ENCODE measurements around the gene HNMT.
"Not testable (repeated sequence)": the region's sequence is repeated elsewhere in the genome, so short reads cannot be mapped to it uniquely, and the experiment has no call there.

The HNMT gene

DNA sequence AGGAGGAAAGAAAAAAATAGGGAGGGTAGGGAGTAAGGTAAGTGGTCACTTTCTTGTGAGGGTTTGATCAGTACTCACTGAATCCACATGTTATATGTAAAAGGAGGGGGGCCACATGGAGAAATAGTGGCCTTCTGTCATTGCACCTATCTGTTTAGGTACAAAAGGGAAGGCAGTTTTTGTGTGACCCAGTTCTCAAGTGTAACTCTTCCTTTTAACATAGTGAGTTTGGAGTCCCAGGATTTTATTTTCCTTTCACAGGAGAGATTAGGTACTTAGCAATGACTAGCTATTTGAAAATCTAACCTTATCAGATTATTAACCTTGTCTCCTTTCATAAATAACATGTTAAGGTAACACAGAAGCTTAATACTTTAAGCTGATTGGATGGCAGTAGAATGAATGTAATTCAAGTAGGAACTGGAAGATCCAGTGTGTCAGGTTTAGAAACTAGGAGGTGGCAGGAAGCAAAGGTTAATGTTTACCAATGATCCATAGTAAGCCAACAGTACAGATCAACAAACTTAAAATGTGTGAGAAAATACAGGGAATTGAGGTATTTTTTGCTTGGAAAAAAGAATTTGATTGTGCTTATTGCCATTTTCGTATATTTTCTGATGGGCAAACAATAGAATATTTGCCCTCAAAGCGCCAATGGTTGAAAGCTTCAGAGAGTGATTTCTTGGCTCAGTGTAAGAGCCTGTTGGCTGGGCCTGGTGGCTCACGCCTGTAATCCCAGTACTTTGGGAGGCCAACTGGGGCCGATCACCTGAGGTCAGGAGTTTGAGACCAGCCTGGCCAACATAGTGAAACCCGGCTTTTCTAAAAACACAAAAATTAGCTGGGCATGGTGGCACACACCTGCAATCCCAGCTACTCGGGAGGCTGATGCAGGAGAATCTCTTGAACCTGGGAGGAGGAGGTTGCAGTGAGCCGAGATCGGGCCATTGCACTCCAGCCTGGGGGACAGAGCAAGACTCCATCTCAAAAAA, 11.3 kb downstream of the HNMT start:
- DNase-seq (ENCODE audit: low read depth in 2 of 2): no peak

DNA sequence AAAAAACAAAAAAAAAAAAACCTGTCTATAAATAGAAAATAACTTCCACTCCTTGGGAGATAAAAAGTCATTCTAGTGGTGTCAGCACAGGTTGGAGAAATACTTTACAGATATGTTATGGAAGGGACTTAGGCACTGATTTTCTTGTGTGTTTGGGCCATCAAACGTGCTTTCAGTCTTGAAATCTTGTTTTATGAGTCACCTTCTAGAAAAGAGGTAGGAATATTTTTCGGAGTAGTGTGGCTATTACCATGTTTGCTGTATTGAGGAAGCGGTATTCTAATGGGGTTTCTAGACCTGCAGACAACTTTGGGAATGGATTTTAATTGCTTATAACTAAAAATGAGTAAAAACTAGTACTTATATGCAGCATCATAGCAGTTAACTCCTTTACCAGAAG, 12.0 kb downstream of the HNMT start:
- DNase-seq (ENCODE audit: low read depth in 2 of 2): no peak

DNA sequence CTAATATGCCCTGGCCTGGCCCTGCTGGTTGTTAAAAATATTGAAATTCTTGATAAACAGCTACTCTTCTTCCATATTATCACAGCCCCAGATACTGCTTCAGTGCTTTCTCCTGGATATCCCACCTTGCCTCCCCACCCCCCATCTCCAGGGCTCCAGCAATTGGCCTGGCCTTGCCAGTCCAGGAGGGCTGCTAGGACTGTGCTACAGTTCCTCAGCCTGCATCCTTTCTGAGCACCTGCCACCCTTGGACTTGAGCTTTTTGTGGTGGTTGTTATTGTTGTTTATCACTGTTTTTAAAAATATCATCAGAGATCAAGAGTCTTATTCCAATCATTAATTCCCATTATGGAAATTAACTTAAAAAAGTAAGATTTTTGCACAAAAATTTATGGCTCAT, 13.5 kb downstream of the HNMT start:
- DNase-seq (ENCODE audit: low read depth in 2 of 2): no peak

DNA sequence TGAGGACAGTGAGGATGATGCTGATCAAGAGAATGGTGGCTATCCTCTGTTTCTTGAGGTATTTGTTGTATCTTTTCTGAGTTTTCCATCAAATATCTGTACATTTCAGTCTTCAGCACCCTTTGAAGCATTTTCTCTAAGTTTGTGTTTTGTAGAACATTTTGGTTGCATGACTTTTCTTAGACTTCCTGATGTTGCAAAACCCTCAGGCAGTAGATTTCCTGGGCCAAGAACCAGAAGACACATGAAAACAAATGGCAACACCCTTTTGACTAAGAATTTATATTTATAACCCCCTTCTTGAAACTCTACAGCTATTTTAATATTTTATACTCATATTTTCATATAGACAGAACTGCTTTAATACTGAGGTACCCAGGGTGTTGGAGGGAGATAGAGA, 16.2 kb downstream of the HNMT start:
- no peak for DNase-seq (ENCODE audit: low read depth in 2 of 2)

GRCh38 chr2:137981112-137981656, 16.9 kb downstream of the HNMT start:
- no peak for DNase-seq (ENCODE audit: low read depth in 2 of 2)

GRCh38 chr2:137983581-137983980, 19.3 kb downstream of the HNMT start:
- no peak for DNase-seq (ENCODE audit: low read depth in 2 of 2)

- DNase-seq (ENCODE audit: low read depth in 2 of 2): no peak
Observed at GRCh38 chr2:137986268-137986667, 22.0 kb downstream of the HNMT start.

DNA sequence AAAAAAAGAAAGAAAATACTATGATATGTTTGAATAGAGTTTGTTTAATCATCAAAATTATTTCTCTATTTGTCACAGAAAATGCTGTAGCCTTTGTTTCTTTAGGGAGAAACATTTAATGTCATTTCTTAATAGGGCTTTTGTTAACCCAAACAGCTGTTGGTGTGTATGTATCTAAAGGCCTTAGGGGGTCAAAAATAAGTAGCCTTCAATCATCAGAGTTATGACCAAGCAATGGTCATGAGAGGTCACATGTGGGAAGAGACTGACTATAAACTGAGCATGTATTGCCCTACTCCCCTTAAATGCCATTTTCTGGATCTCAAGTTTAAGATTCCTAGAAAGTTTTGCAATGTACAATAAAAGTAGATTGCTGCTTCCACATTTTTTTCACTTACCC, 22.7 kb downstream of the HNMT start:
- DNase-seq (ENCODE audit: low read depth in 2 of 2): no peak

GRCh38 chr2:137991078-137991477, 26.8 kb downstream of the HNMT start:
- DNase-seq (ENCODE audit: low read depth in 2 of 2): no peak

- no peak for DNase-seq (ENCODE audit: low read depth in 2 of 2)
Observed at GRCh38 chr2:137992039-137992646, 27.9 kb downstream of the HNMT start.

DNA sequence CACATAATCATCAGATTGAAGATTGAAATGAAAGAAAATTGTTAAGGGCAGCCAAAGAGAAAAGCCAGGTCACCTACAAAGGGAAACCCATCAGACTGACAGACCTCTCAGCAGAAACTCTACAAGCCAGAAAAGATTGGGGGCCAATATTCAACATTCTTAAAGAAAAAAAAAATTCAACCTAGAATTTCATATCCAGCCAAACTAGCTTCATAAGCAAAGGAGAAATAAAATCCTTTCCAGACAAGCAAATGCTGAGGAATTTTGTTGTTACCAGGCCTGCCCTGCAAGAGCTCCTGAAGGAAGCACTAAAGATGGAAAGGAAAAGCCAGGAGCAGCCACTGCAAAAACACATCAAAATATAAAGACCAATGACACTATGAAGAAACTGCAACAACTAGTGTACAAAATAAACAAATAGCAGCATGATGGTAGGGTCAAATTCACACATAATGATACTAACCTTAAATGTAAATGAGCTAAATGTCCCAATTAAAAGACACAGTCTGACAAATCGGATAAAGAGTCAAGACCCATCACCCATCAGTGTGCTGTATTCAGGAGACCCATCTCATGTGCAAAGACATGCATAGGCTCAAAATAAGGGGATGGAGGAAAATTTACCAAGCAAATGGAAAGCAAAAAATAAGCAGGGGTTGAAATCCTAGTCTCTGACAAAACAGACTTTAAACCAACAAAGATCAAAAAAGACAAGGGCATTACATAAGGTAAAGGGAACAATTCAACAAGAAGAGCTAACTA, 29.6 kb downstream of the HNMT start:
- not testable (repeated sequence) for DNase-seq (ENCODE audit: low read depth in 2 of 2)

DNA sequence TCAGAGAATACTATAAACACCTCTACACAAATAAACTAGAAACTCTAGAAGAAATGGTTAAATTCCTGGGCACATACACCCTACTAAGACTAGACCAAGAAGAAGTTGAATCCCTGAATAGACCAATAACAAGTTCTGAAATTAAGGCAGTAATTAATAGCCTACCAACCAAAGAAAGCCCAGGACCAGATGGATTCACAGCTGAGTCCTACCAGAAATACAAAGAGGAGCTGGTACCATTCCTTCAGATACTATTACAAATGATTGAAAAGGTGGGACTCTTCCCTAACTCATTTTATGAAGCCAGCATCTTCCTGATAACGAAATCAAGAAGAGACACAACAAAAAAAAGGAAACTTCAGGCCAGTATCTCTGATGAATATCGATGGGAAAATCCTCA, 31.1 kb downstream of the HNMT start:
- DNase-seq (ENCODE audit: low read depth in 2 of 2): not testable (repeated sequence)

GRCh38 chr2:137996158-137996557, 31.9 kb downstream of the HNMT start:
- not testable (repeated sequence) for DNase-seq (ENCODE audit: low read depth in 2 of 2)

DNA sequence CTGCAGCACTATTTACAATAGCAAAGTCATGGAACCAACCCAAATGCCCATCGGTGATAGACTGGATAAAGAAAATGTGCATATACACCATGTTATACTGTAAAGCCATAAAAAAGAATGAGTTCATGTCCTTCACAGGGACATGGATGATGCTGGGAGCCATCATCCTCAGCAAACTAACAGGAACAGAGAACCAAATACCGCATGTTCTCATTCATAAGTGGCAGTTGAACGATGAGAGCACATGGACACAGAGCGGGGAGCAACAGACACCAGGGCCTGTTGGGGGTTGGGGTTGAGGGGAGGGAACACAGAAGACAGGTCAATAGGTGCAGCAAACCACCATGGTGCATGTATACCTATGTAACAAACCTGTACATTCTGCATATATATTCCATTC, 33.5 kb downstream of the HNMT start:
- DNase-seq (ENCODE audit: low read depth in 2 of 2): no peak

DNA sequence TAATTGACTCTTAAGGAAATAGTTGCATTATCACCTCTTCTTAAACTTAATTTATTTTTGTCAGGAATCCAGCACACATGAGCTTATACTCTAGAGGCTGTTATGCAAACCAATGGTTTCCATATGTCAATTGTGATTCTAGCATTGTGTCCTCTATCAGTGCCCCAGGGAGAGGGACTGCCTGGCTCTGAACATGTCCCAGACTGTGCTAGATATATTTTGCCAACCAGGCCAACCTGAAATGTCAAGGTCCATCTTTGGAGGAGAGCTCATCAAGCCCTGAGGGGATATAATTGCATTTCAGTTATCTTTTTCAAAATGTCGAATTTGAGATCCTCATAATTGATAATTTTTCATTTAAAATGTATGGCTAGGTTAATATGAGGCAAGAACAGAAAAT, 34.2 kb downstream of the HNMT start:
- no peak for DNase-seq (ENCODE audit: low read depth in 2 of 2)

DNA sequence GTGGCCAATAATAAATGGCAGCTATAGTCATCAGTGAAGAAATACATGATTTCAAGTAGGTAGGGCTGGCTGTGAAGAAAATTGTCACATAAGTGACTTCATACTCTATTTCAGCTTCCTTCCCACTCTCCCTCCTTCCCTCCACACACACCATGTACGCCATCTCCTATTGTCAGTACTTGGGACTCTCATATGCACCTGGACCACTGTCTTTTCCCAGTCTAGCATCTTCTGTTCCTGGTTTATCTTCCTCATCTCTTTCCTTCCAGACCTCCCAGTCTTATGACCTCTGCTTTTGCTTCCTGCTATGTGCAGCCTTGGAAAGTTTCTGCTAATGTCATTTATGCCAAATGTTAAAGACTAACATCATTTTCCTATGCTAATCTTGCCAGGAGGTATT, 35.0 kb downstream of the HNMT start:
- DNase-seq (ENCODE audit: low read depth in 2 of 2): no peak

DNA sequence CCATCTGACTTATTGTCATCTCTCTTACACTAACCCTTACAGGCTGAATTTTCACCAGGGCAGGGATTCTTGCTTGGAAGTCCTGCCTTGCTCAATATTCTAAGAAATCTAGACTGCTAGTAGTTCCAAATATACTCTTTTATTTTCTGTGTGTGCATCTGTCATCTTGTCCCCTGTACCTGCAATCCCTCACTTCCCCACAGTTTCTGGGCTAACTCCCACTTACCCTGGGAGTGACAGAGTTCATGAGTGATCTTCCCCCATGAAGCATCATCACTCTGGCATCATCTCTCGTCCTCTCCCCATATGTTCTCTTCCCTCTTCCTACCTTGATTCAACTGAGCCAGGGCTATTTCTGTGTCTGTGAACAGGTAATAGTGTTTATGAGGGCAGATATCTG, 35.7 kb downstream of the HNMT start:
- DNase-seq (ENCODE audit: low read depth in 2 of 2): no peak

- DNase-seq (ENCODE audit: low read depth in 2 of 2): no peak
Observed at GRCh38 chr2:138000796-138001195, 36.5 kb downstream of the HNMT start.

DNA sequence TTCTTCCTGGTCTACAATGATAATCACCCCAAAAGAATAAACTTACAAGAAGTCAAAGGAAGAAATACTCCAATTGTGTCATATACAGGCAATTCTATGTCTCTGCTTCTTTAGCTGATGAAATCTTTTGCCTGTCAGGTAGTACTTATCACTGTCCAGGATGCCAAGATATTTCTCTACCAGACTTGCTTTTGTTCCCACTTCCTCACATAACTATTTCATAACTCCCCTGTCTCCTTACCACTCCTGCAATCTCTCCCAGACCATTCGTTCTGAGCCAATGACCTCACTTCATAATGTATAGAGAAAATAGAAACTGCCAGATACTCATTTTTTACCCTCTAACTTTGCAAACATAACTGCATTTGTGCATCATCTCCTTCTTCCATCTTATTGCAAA, 39.1 kb downstream of the HNMT start:
- DNase-seq (ENCODE audit: low read depth in 2 of 2): no peak

DNA sequence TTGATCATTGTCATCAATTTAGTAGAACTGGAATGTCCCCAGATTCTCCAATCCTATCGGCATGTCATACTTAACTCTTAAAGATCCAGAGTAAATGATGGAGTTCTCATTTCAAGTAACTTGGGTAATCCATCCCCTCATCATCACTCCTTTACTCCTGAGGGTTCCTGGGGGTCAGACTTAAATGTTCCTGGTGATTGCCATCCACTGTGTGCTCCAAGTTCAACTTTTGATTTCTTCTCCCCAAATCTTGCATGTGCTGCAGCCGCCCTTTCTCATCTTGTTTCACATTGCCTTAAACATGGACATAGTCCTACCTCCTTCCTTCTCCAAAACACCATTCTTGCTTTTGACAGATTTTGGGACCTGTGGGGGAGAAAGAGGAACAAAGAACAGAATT, 43.2 kb downstream of the HNMT start:
- DNase-seq (ENCODE audit: low read depth in 2 of 2): no peak

DNA sequence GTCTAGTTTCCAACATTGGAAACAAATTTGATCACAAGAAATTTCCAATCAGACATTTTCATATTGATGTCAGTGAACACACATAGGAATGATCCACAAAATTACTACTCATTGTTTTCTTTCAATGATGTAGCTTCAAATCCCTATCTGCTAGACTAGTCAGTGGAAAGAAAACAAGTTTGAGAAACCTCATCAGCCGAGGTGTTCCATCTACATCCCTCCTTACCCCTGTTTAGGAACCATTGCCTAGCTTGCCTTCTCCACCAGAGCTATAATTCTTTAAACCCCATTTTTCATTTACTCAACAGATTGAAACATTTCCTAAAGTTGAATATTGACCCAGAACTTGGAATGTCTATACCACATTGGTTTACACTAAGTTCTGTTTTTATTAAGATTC, 45.3 kb downstream of the HNMT start:
- DNase-seq (ENCODE audit: low read depth in 2 of 2): no peak

- DNase-seq (ENCODE audit: low read depth in 2 of 2): no peak
Observed at GRCh38 chr2:138010890-138011289, 46.6 kb downstream of the HNMT start.

All from stimulated activated CD4-positive, alpha-beta T cell treated with anti-CD3 and anti-CD28 coated beads, Interleukin-1b, Interleukin-23, amount 100 ng/mL, for 1 hour (primary cell).